Suprapubic skin (tissue), 4 donors: ENCODE data around the gene RELN. TPM values are rescaled to one million over a fixed set of nuclear protein-coding genes. Genes with fewer than 3 reads are reported as not detected.
"Not testable (repeated sequence)": the region's sequence is repeated elsewhere in the genome, so short reads cannot be mapped to it uniquely, and the experiment has no call there.

ENCODE experiments used
- DNase-seq, 2 donors: peaks; one replicate each; pipeline ENCODE4 v3.0.0-alpha.2; 2019; ENCODE audit warnings: low spot score in 2 of 2
- H3K27ac ChIP-seq: fragments of 200-600 bp; sonication (generic); one replicate; pipeline ENCODE4 v1.5.1; 2019
- H3K27me3 ChIP-seq: fragments of 200-600 bp; sonication (generic); one replicate; pipeline ENCODE4 v1.5.1; 2019
- H3K36me3 ChIP-seq: fragments of 200-600 bp; sonication (generic); one replicate; pipeline ENCODE4 v1.5.1; 2019
- H3K4me1 ChIP-seq: fragments of 200-600 bp; sonication (generic); one replicate; pipeline ENCODE4 v1.5.1; 2019
- H3K4me3 ChIP-seq: fragments of 200-600 bp; sonication (generic); one replicate; pipeline ENCODE4 v1.5.1; 2019; ENCODE audit warnings: mild to moderate bottlenecking
- H3K9me3 ChIP-seq: fragments of 200-600 bp; sonication (generic); one replicate; pipeline ENCODE4 v1.5.1; 2019
- CTCF ChIP-seq, 2 donors: fragments of 200-600 bp in 1 of 2; fragments of 450-650 bp in 1 of 2; sonication (generic) in 1 of 2; IDR thresholded peaks; one replicate each; pipeline ENCODE4 v1.5.1; 2016 to 2019; ENCODE audit warnings: antibody characterized with exemption in 2 of 2, mild to moderate bottlenecking in 1 of 2, moderate library complexity in 1 of 2
- EP300 ChIP-seq: sonication (generic); formaldehyde crosslinking; IDR thresholded peaks from one replicate; pipeline ENCODE4 v1.6.1; 2017; ENCODE audit warnings: antibody characterized with exemption
- POLR2A ChIP-seq, 2 donors: fragments of 450-650 bp; IDR thresholded peaks; one replicate each; pipeline ENCODE4 v1.6.1; 2017; ENCODE audit warnings: antibody characterized with exemption in 2 of 2, mild to moderate bottlenecking in 2 of 2, moderate library complexity in 2 of 2
- POLR2AphosphoS5 ChIP-seq, 3 donors: sonication (generic); formaldehyde crosslinking; IDR thresholded peaks; one replicate each; pipeline ENCODE4 v1.6.1; 2017; ENCODE audit warnings: antibody characterized with exemption in 3 of 3
- WGBS: methylation state at CpG from one replicate; pipeline ENCODE4 v1.1.5; 2018; 5-methylcytosine and 5-hydroxymethylcytosine counted together
- total RNA-seq, 4 donors: library from RNA; depleted of rRNA; stranded (reverse); fragments of >200 nt; gene quantifications; one replicate each; pipeline ENCODE4 v1.1.0, GENCODE V29; 2016

Gene RELN
- total RNA-seq, 4 donors from 2014 or later, result 0.72 to 1.8 (median 1.3) TPM

GRCh38 chr7:103794424-103794823, 195.0 kb downstream of the RELN start:
- Histone ChIP-seq H3K9me3 (no peaks in the 10 kb centered on the region), H3K4me1 (no peaks in the 10 kb centered on the region), H3K4me3 (no peak overlapping the region), H3K36me3 (no peaks in the 10 kb centered on the region), H3K27ac (no peak overlapping the region), H3K27me3 (no peaks in the 10 kb centered on the region)
- TF ChIP-seq EP300 (no peak), CTCF (IDR thresholded peaks at IDR 0.05) (no peak), POLR2A (IDR thresholded peaks at IDR 0.05) (no peak), POLR2AphosphoS5 (IDR thresholded peaks at IDR 0.05) (no peak)
- 87% methylated on average over 1 of the region's 1 CpG for WGBS
- DNase-seq, result no peak

- Histone ChIP-seq H3K36me3 (no peaks in the 10 kb centered on the region), H3K9me3 (no peaks in the 10 kb centered on the region), H3K4me3 (no peak overlapping the region), H3K27ac (no peak overlapping the region), H3K4me1 (no peaks in the 10 kb centered on the region), H3K27me3 (no peaks in the 10 kb centered on the region)
- DNase-seq, result no peak
- TF ChIP-seq EP300 (no peak), POLR2AphosphoS5 (IDR thresholded peaks at IDR 0.05) (no peak), CTCF (IDR thresholded peaks at IDR 0.05) (no peak), POLR2A (IDR thresholded peaks at IDR 0.05) (no peak)
- 91% methylated on average over 5 of the region's 5 CpGs for WGBS
Measured at GRCh38 chr7:103793614-103794013, 195.8 kb downstream of the RELN start.

GRCh38 chr7:103791894-103792293, 197.6 kb downstream of the RELN start:
- H3K27ac ChIP-seq, result no peak overlapping the region
- H3K9me3 ChIP-seq, result no peaks in the 10 kb centered on the region
- no peaks in the 10 kb centered on the region for H3K36me3 ChIP-seq
- H3K4me3 ChIP-seq, result no peak overlapping the region
- no peaks in the 10 kb centered on the region for H3K27me3 ChIP-seq
- TF ChIP-seq POLR2AphosphoS5 (IDR thresholded peaks at IDR 0.05), result no peak
- no peak for TF ChIP-seq EP300
- TF ChIP-seq POLR2A (IDR thresholded peaks at IDR 0.05), result no peak
- TF ChIP-seq CTCF (IDR thresholded peaks at IDR 0.05), result no peak
- H3K4me1 ChIP-seq, result no peaks in the 10 kb centered on the region
- no peak for DNase-seq

- WGBS, result 93% methylated on average over 1 of the region's 1 CpG
- H3K27me3 ChIP-seq, H3K27ac ChIP-seq, H3K4me3 ChIP-seq, DNase-seq, H3K4me1 ChIP-seq, H3K9me3 ChIP-seq, H3K36me3 ChIP-seq: not testable (repeated sequence)
Measured at GRCh38 chr7:103787041-103787440, 202.4 kb downstream of the RELN start.

GRCh38 chr7:103784646-103785286, 204.7 kb downstream of the RELN start:
- no peak for DNase-seq
- Histone ChIP-seq H3K4me1 (no peaks in the 10 kb centered on the region), H3K27me3 (no peaks in the 10 kb centered on the region), H3K4me3 (no peak overlapping the region), H3K27ac (no peak overlapping the region), H3K36me3 (no peaks in the 10 kb centered on the region), H3K9me3 (no peaks in the 10 kb centered on the region)
- no peak for TF ChIP-seq EP300
- no peak for TF ChIP-seq POLR2A (IDR thresholded peaks at IDR 0.05)
- TF ChIP-seq CTCF (IDR thresholded peaks at IDR 0.05), result no peak
- TF ChIP-seq POLR2AphosphoS5 (IDR thresholded peaks at IDR 0.05), result no peak
- WGBS, result 79% methylated on average over 1 of the region's 1 CpG

GRCh38 chr7:103781409-103781808, 208.0 kb downstream of the RELN start:
- no peaks in the 10 kb centered on the region for H3K36me3 ChIP-seq
- WGBS, result 70% methylated on average over 1 of the region's 1 CpG

GRCh38 chr7:103780561-103780960, 208.9 kb downstream of the RELN start:
- H3K36me3 ChIP-seq, H3K27me3 ChIP-seq, H3K9me3 ChIP-seq, DNase-seq, H3K27ac ChIP-seq, H3K4me3 ChIP-seq, H3K4me1 ChIP-seq: not testable (repeated sequence)
- 87% methylated on average over 2 of the region's 2 CpGs for WGBS

More at GRCh38 chr7:103781409-103781808, 208.0 kb downstream of the RELN start:
- no peak overlapping the region for H3K27ac ChIP-seq
- H3K9me3 ChIP-seq, result no peaks in the 10 kb centered on the region
- no peak for TF ChIP-seq POLR2A (IDR thresholded peaks at IDR 0.05)
- TF ChIP-seq EP300, result no peak
- no peak for TF ChIP-seq POLR2AphosphoS5 (IDR thresholded peaks at IDR 0.05)
- TF ChIP-seq CTCF (IDR thresholded peaks at IDR 0.05), result no peak
- no peaks in the 10 kb centered on the region for H3K27me3 ChIP-seq
- no peak overlapping the region for H3K4me3 ChIP-seq
- no peak for DNase-seq
- no peaks in the 10 kb centered on the region for H3K4me1 ChIP-seq
